ENCODE data around the gene LMF2. TPM values are rescaled to one million over a fixed set of nuclear protein-coding genes. Genes with fewer than 3 reads are reported as not detected.

LMF2 gene
- polyA plus RNA-seq, 1 of the 3 experiments (the other 2 are of a cell fraction) = 34.3 TPM

- Histone ChIP-seq H3K27ac (ENCODE audit: low read depth in 2 of 2, low read length in 1 of 2) (no peak overlapping the region), H3K79me2 (ENCODE audit: insufficient read depth) (no peaks in the 10 kb centered on the region), H3K4me1 (ENCODE audit: control insufficient read depth in 1 of 2, insufficient read depth in 2 of 2, low read depth in 1 of 2, low read length in 1 of 2) (peaks cover 0 to 2% of the 10 kb centered on the region in 2 experiments; a peak in 1 of 4 replicates), H3K36me3 (replicated peaks in 1 of 2; ENCODE audit: control insufficient read depth in 1 of 2, insufficient read depth in 2 of 2, low read length in 1 of 2) (no peaks in the 10 kb centered on the region), H4K20me1 (ENCODE audit: insufficient read depth) (no peaks in the 10 kb centered on the region), H3K9ac (no peak overlapping the region), H3K27me3 (ENCODE audit: insufficient read depth) (peaks cover 6% of the 10 kb centered on the region; the same call in 1 of the 2 replicates), H3K4me2 (no peak overlapping the region), H3K4me3 (ENCODE audit: low read depth in 2 of 2, low read length in 1 of 2) (no peak overlapping the region), H3K9me3 (no peaks in the 10 kb centered on the region), H3K9me2 (no peaks in the 10 kb centered on the region), H2AFZ (ENCODE audit: low read depth) (no peak overlapping the region), H3F3A (replicated peaks; ENCODE audit: insufficient read depth) (no peaks in the 10 kb centered on the region)
- no peak for DNase-seq
- POLR2A ChIA-PET = no interaction called here
- CTCF ChIA-PET = interaction anchor here (3.2 kb wide), 1 partner anchor 13 kb away, joined by 12 read pairs; no protein-coding TSS in a partner anchor
- TF ChIP-seq IRF3 (IDR thresholded peaks at IDR 0.05; ENCODE audit: low read depth, low read length) (no peak), TAF1 (IDR thresholded peaks at IDR 0.05; ENCODE audit: borderline replicate concordance, low read depth, low read length) (no peak), YY1 (IDR thresholded peaks at IDR 0.05; ENCODE audit: low read depth) (no peak), EP300 (IDR thresholded peaks at IDR 0.05; ENCODE audit: borderline replicate concordance in 1 of 2, low read depth in 1 of 2, low read length in 1 of 2) (no peak), USF1 (IDR thresholded peaks at IDR 0.05; ENCODE audit: borderline replicate concordance, low read depth) (no peak)
- 74% methylated on average over 18 of the region's 29 CpGs for WGBS (ENCODE audit: low lambda C conversion rate)
These were observed 22.0 kb downstream of the LMF2 start for GRCh38 chr22:50485221-50486131.

GRCh38 chr22:50483977-50484853 is 23.3 kb downstream of the LMF2 start:
- no peaks in the 10 kb centered on the region for H3K79me2 ChIP-seq (ENCODE audit: insufficient read depth)
- peaks cover 10% of the 10 kb centered on the region; the same call in 1 of the 2 replicates for H3K27me3 ChIP-seq (ENCODE audit: insufficient read depth)
- H3F3A ChIP-seq (replicated peaks; ENCODE audit: insufficient read depth) = no peaks in the 10 kb centered on the region
- no peaks in the 10 kb centered on the region for H4K20me1 ChIP-seq (ENCODE audit: insufficient read depth)
- H3K4me3 ChIP-seq (ENCODE audit: low read depth in 2 of 2, low read length in 1 of 2) = no peak overlapping the region
- H3K9me3 ChIP-seq = no peaks in the 10 kb centered on the region
- no peak overlapping the region for H3K4me2 ChIP-seq
- WGBS (ENCODE audit: low lambda C conversion rate) = 87% methylated on average over 18 of the region's 31 CpGs
- ChIA-PET CTCF (interaction anchor here (3.2 kb wide), 1 partner anchor 14 kb away, joined by 12 read pairs; no protein-coding TSS in a partner anchor), POLR2A (no interaction called here)
- H3K4me1 ChIP-seq (ENCODE audit: control insufficient read depth in 1 of 2, insufficient read depth in 2 of 2, low read depth in 1 of 2, low read length in 1 of 2) = peaks cover 0 to 2% of the 10 kb centered on the region in 2 experiments; a peak in 1 of 4 replicates
- H3K27ac ChIP-seq (ENCODE audit: low read depth in 2 of 2, low read length in 1 of 2) = no peak overlapping the region
- no peak overlapping the region for H2AFZ ChIP-seq (ENCODE audit: low read depth)
- no peaks in the 10 kb centered on the region for H3K36me3 ChIP-seq (replicated peaks in 1 of 2; ENCODE audit: control insufficient read depth in 1 of 2, insufficient read depth in 2 of 2, low read length in 1 of 2)
- no peaks in the 10 kb centered on the region for H3K9me2 ChIP-seq
- no peak for DNase-seq
- H3K9ac ChIP-seq = no peak overlapping the region
- no peak for TF ChIP-seq TAF1 (IDR thresholded peaks at IDR 0.05; ENCODE audit: borderline replicate concordance, low read depth, low read length)
